GM15510 (cell line): ENCODE data around the gene ANGPTL2.

ENCODE experiments used
- POLR2A ChIP-seq: IDR thresholded peaks from 3 replicates; pipeline ENCODE4 v1.6.1; 2011; ENCODE audit warnings: borderline replicate concordance; ENCODE audit not compliant: insufficient read length; ENCODE audit errors: extremely low read depth

ANGPTL2 gene

DNA sequence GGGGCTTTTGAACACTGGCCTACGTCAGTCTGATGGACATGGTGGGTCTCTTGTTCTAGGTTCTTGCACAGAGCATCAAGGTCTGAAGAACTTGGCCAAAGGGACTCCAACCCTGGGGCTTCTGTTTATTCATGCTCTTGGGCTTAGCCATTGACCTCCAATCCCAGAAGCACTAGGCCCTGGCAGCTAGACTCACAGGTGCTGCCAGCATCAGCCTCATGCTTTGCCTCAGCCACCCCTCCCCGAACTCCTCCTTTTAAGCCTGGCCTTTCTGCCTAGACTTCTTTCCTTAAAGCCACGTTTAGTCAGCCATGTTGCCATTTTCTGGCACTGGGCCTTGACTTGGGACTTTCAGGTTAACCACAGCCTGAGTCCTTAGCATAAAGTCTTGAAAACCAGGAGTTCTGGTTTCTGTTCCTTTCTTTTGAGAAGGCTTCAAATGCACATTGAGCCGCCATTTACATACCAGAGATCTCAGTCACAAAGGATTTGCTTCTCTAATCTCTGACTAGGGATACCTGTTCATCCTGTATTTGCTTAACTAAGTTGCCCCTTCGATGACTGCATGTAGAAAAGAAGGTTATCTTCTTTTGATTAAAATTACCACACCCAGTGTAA, 54.7 kb downstream of the ANGPTL2 start:
- TF ChIP-seq POLR2A, result no peak

DNA sequence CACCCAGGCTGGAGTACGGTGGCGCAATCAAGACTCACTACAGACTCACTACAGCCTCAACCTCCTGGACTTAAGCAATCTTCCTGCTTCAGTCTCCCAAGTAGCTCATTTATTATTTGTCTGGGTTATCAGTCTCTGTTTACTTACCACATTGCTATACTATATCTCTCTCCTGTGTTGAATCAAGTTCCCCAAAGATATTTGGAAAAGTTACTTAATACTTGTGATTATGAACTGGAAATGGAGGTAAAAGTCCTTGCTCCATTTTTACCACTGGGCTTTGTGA, 55.6 kb downstream of the ANGPTL2 start:
- TF ChIP-seq POLR2A, result no peak

DNA sequence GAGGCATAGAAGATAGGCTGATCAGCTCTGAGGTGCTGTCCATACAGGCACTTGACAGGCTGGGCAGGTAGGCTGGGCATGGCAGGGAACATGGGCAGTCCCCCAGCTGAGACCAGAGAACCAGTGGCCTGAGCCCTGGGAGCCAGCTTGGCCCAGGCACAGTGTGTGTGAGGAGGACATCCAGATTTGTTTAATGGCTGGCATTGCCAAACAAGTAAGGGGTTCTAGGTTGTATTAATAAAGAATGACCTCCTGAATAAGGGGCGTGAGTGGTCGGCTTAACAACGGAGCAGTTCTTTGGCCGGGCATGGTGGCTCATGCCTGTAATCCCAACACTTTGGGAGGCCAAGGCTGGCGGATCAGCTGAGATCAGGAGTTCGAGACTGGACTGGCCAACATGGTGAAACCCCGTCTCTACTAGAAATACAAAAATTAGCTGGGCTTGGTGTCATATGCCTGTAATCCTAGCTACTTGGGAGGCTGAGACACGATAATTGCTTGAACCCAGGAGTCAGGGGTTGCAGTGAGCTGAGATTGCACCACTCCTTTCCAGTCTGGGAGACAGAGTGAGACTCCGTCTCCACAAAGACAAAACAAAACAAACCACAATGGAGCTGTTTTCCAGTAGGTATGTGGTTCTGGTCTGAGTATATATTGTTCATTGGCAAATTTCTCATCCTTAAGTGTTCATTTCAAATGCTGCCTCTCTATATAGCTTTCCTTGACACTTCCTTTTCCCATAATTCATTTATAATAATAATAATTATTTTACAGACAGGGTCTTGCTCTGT, 56.2 kb downstream of the ANGPTL2 start:
- no peak for TF ChIP-seq POLR2A

- no peak for TF ChIP-seq POLR2A
Observed at GRCh38 chr9:127065592-127065991, 56.8 kb downstream of the ANGPTL2 start.

DNA sequence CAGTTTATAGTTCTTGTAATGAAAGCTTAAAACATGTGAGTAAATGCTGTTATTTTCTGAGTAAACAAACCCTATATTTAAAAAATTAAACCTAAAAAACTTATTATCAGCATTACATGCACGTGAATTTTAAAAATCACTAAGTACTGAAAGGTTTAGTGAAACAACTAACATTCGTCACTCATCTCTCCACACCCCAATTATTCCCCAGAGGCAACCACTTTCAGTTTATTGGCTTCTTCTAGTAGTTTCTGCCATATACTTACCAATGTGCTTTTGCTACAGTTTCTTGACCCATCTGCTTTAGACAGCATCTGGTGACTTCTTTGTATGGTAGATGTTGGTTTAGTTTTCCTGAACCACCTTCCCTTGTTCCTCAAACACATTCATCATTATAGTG, 58.1 kb downstream of the ANGPTL2 start:
- no peak for TF ChIP-seq POLR2A

GRCh38 chr9:127061411-127061810, 61.0 kb downstream of the ANGPTL2 start:
- TF ChIP-seq POLR2A, result no peak

- TF ChIP-seq POLR2A, result no peak
Observed at GRCh38 chr9:127059765-127060361, 62.6 kb downstream of the ANGPTL2 start.

- no peak for TF ChIP-seq POLR2A
Observed at GRCh38 chr9:127059030-127059429, 63.4 kb downstream of the ANGPTL2 start.

DNA sequence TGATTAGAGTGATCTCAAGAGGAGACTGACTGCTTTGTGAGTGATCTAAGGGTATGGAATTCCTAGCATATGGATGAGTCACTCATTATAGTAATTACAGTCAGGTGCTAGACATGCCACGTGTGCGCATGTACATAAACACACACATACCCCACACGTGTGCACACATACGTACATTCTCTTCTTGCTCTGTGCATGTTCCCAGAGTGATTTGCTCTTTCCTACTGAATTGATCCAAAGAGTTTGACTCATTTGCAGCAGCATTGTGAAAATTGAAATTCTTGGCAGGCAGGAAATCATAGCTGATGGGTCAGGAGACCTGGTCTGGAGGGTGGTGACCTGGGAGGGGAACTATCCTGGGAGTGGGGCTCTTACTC, 63.8 kb downstream of the ANGPTL2 start:
- no peak for TF ChIP-seq POLR2A

- TF ChIP-seq POLR2A, result no peak
Observed at GRCh38 chr9:127058011-127058644, 64.3 kb downstream of the ANGPTL2 start.

GRCh38 chr9:127056446-127056845, 66.0 kb downstream of the ANGPTL2 start:
- TF ChIP-seq POLR2A, result no peak

DNA sequence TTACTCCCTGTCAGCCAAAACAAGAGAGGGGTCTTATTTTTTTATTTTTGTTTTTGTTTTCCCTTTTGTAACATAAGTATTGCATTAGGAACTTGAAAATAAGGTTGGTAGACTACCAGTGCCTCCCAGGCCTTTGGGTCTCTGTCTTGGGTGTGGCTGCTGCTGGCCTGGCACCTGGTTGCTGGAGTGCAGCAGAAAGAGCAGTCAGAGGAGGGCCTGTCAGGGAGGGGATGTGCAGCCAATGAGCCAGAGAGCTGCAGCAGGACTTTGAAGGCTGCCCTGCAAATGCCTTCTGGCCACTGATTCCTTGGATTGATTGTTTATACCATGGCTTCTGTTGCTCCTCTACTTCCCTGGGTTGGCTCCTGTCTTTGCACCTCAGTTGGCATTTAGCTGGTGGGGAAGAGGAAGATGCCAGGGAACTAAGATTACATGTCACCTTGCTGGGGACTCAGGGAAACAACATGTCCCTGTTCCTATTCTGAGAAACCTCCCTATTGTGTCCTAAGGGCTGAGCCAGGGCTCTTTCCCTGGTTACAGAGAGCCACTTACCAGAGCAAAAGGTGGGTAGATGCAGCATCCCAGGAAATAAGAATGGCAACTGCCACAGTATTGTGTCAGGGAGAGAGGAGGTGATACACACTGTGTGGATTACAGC, 66.6 kb downstream of the ANGPTL2 start:
- no peak for TF ChIP-seq POLR2A

- TF ChIP-seq POLR2A, result no peak
Observed at GRCh38 chr9:127053960-127054359, 68.5 kb downstream of the ANGPTL2 start.

DNA sequence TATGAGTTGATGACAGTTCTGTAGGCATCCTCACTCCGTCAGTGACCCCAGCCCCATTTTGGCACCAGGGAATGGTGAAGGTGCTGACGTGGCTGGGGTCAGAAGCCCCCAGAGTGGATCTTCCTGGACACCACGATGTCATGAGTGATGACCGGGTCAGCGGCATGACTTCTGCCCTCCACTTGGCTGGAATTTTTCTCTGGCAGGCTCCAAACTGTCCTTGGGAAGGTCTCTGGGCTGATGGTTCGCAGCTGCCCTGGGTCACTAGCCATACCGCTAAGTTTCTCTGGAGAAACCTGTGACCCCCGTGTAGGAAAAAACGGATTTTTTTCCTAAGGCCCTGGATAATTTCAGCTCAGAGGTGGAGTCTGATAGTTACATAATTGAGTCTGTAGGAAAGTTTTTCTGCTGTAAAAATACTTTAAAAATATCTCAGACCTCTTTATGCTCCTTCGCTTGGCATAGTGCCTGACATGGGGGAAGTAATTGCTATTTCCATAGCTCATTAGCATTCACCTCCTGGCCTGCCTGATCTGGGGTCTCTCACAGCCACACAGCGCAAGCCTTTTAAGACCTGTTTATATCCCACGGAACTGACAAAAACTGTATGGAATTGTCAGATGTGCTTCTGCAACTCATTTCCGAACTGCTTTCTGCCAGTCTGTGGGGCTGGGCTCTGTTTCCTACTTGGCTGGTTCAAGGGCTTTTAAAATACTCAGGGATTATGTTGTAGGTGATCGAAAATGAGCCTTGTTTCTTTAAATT, 69.2 kb downstream of the ANGPTL2 start:
- TF ChIP-seq POLR2A, result no peak
